ENCODE measurements around the gene ZNRF4. TPM values are rescaled to one million over a fixed set of nuclear protein-coding genes. Genes with fewer than 3 reads are reported as not detected.
A peak's percentile ranks its signal among the peaks of the same experiment; 100 is the strongest.

ZNRF4 gene
- total RNA-seq, 1 donor from 2014 or later, result not detected

DNA sequence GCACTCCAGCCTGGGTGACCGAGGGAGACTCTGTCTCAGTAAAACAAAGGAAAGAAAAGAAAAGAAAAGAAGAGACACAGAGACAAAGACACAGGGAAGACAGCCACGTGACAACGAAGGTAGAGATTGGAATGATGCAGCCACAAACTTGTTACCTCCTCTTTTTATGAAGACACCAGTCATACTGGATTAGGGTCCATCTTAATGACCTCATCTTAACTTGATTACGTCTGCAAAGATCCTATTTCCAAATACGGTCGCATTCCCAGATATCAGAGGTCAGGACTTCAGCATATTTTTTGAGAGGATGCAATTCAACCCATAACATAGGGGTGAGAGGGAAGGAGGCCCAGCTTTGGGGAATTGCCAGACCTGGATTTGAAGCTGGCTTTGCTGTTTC lies 4.1 kb downstream of the ZNRF4 start:
- DNase-seq, result no peak
- Mint-ChIP-seq H3K36me3 (ENCODE audit: unreplicated experiment) (peaks cover 10% of the 10 kb centered on the region), H3K9me3 (ENCODE audit: unreplicated experiment) (peaks cover 1% of the 10 kb centered on the region), H3K4me3 (ENCODE audit: unreplicated experiment) (no peak overlapping the region), H3K27ac (ENCODE audit: unreplicated experiment) (no peak overlapping the region), H3K27me3 (ENCODE audit: unreplicated experiment) (peaks cover 9% of the 10 kb centered on the region), H3K4me1 (ENCODE audit: low read depth, unreplicated experiment) (peaks cover 4% of the 10 kb centered on the region)
- TF ChIP-seq, protein P1, sequence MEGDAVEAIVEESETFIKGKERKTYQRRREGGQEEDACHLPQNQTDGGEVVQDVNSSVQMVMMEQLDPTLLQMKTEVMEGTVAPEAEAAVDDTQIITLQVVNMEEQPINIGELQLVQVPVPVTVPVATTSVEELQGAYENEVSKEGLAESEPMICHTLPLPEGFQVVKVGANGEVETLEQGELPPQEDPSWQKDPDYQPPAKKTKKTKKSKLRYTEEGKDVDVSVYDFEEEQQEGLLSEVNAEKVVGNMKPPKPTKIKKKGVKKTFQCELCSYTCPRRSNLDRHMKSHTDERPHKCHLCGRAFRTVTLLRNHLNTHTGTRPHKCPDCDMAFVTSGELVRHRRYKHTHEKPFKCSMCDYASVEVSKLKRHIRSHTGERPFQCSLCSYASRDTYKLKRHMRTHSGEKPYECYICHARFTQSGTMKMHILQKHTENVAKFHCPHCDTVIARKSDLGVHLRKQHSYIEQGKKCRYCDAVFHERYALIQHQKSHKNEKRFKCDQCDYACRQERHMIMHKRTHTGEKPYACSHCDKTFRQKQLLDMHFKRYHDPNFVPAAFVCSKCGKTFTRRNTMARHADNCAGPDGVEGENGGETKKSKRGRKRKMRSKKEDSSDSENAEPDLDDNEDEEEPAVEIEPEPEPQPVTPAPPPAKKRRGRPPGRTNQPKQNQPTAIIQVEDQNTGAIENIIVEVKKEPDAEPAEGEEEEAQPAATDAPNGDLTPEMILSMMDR (IDR thresholded peaks at IDR 0.05; ENCODE audit: partially characterized antibody, unreplicated experiment), result no peak

DNA sequence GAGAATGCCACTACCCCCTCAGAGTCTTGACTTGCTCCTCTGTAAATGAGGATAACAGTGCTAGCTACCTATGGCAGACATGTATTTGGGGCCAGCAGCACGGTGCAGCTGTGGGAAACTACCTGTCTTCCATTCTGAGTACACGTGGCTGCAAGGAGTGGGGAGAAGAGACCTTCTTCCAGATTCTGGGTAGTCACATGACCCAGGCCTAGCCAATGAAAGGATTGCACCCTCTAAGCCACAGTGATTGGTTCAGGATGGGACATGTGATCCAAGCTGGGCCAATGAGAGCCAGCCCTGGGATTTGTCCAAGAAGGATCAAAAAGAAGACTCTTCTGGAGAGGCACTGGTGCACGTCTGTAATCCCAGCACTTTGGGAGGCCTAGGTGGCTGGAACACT lies 5.5 kb downstream of the ZNRF4 start:
- H3K27me3 Mint-ChIP-seq (ENCODE audit: unreplicated experiment), result peaks cover 9% of the 10 kb centered on the region
- no peak overlapping the region for H3K4me3 Mint-ChIP-seq (ENCODE audit: unreplicated experiment)
- TF ChIP-seq, protein P1 (IDR thresholded peaks at IDR 0.05; ENCODE audit: partially characterized antibody, unreplicated experiment), result no peak
- peaks cover 10% of the 10 kb centered on the region for H3K36me3 Mint-ChIP-seq (ENCODE audit: unreplicated experiment)
- peaks cover 7% of the 10 kb centered on the region for H3K4me1 Mint-ChIP-seq (ENCODE audit: low read depth, unreplicated experiment)
- peaks cover 1% of the 10 kb centered on the region for H3K9me3 Mint-ChIP-seq (ENCODE audit: unreplicated experiment)
- no peak for DNase-seq
- no peak overlapping the region for H3K27ac Mint-ChIP-seq (ENCODE audit: unreplicated experiment)

DNA sequence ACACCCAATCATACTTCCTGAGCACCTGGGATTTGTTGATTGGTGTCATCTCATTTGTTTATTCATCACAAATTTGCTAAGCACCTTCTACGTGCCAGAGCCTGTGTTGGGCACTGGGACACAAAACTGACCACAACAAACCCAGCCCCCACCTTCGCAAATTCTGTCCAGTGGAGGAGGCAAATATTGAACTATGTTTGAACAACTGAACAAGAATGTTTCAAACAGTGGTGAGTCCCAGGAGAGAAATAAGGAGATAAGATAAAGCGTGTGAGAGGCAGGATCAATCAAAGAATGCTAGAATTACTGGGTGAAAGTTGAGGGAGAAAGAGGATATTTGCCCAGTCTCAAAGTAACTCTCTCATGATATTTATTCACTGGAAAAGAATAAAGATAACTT lies 8.7 kb downstream of the ZNRF4 start:
- H3K4me3 Mint-ChIP-seq (ENCODE audit: unreplicated experiment), result no peak overlapping the region
- peaks cover 15% of the 10 kb centered on the region for H3K4me1 Mint-ChIP-seq (ENCODE audit: low read depth, unreplicated experiment)
- H3K27me3 Mint-ChIP-seq (ENCODE audit: unreplicated experiment), result peaks cover 11% of the 10 kb centered on the region
- no peak for DNase-seq
- TF ChIP-seq, protein P1 (IDR thresholded peaks at IDR 0.05; ENCODE audit: partially characterized antibody, unreplicated experiment), result no peak
- H3K9me3 Mint-ChIP-seq (ENCODE audit: unreplicated experiment), result peaks cover 8% of the 10 kb centered on the region
- H3K36me3 Mint-ChIP-seq (ENCODE audit: unreplicated experiment), result peaks cover 10% of the 10 kb centered on the region
- no peak overlapping the region for H3K27ac Mint-ChIP-seq (ENCODE audit: unreplicated experiment)

DNA sequence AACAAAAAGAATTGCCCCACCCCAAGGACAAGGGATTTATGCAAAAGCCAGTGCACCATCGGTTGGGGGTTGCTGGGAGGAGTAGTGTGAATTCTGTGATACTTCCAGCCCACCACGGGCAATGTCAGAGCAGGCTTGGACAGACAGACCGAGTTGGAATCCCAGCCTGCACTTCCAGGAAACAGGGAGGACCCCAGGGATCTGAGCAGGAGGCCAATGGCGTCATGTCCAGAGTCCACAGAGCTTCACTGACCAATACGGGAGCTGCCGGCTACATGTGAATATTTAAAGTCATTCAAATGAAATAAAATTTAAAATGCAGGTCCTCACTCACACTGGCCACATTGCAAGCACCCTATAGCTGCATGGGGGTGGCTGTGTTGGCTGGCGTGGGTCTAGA lies 10.9 kb downstream of the ZNRF4 start:
- TF ChIP-seq, protein P1 (IDR thresholded peaks at IDR 0.05; ENCODE audit: partially characterized antibody, unreplicated experiment), result no peak

DNA sequence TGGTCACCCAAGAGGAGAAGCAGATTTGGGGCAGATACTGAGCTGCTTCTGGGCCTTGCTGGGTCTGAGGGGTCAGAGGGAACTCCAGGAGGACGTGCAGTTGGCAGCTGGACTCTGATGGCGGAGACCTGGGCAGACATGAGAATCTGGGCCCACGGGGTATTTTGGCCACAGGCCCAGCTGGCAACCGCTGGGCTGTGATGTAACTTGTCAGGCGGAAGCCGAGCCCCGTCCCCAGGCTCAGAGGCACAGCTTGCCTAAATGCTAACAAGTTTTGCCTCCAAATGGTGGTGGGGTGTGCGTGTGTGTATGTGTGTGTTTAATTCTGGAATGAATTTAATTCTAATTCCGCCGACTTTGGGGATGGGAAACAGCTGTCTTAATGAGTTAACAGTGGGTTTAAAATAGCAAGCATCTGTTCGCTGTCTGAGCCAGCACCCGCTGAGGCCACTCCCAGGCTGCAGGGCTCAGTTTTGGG lies 11.6 kb downstream of the ZNRF4 start:
- Mint-ChIP-seq H3K27me3 (ENCODE audit: unreplicated experiment) (peaks cover 13% of the 10 kb centered on the region), H3K36me3 (ENCODE audit: unreplicated experiment) (peaks cover 10% of the 10 kb centered on the region), H3K27ac (ENCODE audit: unreplicated experiment) (peak overlapping the region; percentile 40), H3K9me3 (ENCODE audit: unreplicated experiment) (peaks cover 8% of the 10 kb centered on the region), H3K4me1 (ENCODE audit: low read depth, unreplicated experiment) (peaks cover 15% of the 10 kb centered on the region), H3K4me3 (ENCODE audit: unreplicated experiment) (peak overlapping the region; percentile 50)
- peak; percentile 39 for DNase-seq
- TF ChIP-seq, protein P1 (IDR thresholded peaks at IDR 0.05; ENCODE audit: partially characterized antibody, unreplicated experiment), result no peak

More for the DNA sequence above, 10.9 kb downstream of the ZNRF4 start:
- Mint-ChIP-seq H3K4me3 (ENCODE audit: unreplicated experiment) (peak overlapping the region; percentile 50), H3K9me3 (ENCODE audit: unreplicated experiment) (peaks cover 8% of the 10 kb centered on the region), H3K36me3 (ENCODE audit: unreplicated experiment) (peaks cover 10% of the 10 kb centered on the region), H3K27me3 (ENCODE audit: unreplicated experiment) (peaks cover 15% of the 10 kb centered on the region), H3K4me1 (ENCODE audit: low read depth, unreplicated experiment) (peaks cover 15% of the 10 kb centered on the region), H3K27ac (ENCODE audit: unreplicated experiment) (no peak overlapping the region)
- no peak for DNase-seq
